BJ (cell line): Measurements from ENCODE around the gene CD40. TPM values are rescaled to one million over a fixed set of nuclear protein-coding genes. Genes with fewer than 3 reads are reported as not detected.

Experiments used
- CTCF ChIA-PET: fragments of 350-600 bp; formaldehyde crosslinking; extraction: SDS; loops from one replicate; lab custom pipeline; 2021; ENCODE audit warnings: antibody characterized with exemption, inconsistent platforms; lab: Yijun Ruan, JAX
- POLR2A ChIA-PET: fragments of 300-600 bp; sonication (Branson Sonifier 250); formaldehyde crosslinking; extraction: SDS; loops from one replicate; lab custom pipeline; 2021; ENCODE audit warnings: antibody characterized with exemption; lab: Charles Lee
- DNase-seq: peaks from one replicate; pipeline ENCODE4 v3.0.0-alpha.2; 2011; ENCODE audit warnings: low read depth
- H3K27me3 ChIP-seq: 2 replicates; pipeline ENCODE4 v1.6.0; 2011; ENCODE audit warnings: low read length; ENCODE audit not compliant: control insufficient read depth, insufficient read depth
- H3K36me3 ChIP-seq: 2 replicates; pipeline ENCODE4 v1.5.1; 2011; ENCODE audit warnings: low read length; ENCODE audit not compliant: control insufficient read depth, insufficient read depth
- H3K4me3 ChIP-seq: 2 replicates; pipeline ENCODE4 v1.5.1; 2011; ENCODE audit warnings: low read depth, mild to moderate bottlenecking, control low read depth, low read length
- polyA plus RNA-seq: library from polyadenylated mRNA; depleted of rRNA; stranded (reverse); fragments of >200 nt; gene quantifications from 2 replicates; pipeline ENCODE4 v1.2.3, GENCODE V29; 2011
- TF ChIP-seq, protein P1 (sequence below): IDR thresholded peaks from 2 replicates; pipeline ENCODE4 v1.5.1; 2011; ENCODE audit warnings: low read depth, mild to moderate bottlenecking, control low read depth, inconsistent platforms, low read length, moderate library complexity; ENCODE audit not compliant: insufficient read depth

The CD40 gene
- polyA plus RNA-seq, 1 experiment: 11.6 TPM

DNA sequence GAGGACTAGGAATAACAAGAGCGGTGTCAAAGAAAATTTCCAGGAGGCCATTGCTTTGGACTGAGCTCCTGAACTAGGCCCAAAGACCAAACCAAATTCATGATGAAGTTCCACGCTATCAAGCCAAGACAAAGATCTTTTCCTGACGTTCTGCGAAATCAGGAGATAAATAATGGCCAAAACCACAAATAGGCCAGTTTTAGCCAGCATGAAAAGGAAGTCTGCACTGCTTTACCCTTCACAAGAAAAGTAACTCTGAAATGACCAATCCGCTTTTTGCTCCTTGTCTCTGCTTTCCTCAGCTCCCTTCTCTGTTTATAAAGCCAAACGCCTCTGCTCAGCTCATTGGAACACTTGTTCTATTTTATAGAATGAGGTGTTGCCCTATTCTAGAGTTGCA, 35.0 kb upstream of the CD40 start:
- POLR2A ChIA-PET: no interaction called here
- no peak for DNase-seq
- CTCF ChIA-PET: interaction anchor here (0.7 to 1.5 kb wide), 2 partner anchors 61 to 97 kb away, joined by 3 read pairs; no protein-coding TSS in a partner anchor
- TF ChIP-seq, protein P1, sequence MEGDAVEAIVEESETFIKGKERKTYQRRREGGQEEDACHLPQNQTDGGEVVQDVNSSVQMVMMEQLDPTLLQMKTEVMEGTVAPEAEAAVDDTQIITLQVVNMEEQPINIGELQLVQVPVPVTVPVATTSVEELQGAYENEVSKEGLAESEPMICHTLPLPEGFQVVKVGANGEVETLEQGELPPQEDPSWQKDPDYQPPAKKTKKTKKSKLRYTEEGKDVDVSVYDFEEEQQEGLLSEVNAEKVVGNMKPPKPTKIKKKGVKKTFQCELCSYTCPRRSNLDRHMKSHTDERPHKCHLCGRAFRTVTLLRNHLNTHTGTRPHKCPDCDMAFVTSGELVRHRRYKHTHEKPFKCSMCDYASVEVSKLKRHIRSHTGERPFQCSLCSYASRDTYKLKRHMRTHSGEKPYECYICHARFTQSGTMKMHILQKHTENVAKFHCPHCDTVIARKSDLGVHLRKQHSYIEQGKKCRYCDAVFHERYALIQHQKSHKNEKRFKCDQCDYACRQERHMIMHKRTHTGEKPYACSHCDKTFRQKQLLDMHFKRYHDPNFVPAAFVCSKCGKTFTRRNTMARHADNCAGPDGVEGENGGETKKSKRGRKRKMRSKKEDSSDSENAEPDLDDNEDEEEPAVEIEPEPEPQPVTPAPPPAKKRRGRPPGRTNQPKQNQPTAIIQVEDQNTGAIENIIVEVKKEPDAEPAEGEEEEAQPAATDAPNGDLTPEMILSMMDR: no peak
- Histone ChIP-seq H3K36me3 (peaks cover 8% of the 10 kb centered on the region), H3K27me3 (no peaks in the 10 kb centered on the region), H3K4me3 (no peak overlapping the region)

DNA sequence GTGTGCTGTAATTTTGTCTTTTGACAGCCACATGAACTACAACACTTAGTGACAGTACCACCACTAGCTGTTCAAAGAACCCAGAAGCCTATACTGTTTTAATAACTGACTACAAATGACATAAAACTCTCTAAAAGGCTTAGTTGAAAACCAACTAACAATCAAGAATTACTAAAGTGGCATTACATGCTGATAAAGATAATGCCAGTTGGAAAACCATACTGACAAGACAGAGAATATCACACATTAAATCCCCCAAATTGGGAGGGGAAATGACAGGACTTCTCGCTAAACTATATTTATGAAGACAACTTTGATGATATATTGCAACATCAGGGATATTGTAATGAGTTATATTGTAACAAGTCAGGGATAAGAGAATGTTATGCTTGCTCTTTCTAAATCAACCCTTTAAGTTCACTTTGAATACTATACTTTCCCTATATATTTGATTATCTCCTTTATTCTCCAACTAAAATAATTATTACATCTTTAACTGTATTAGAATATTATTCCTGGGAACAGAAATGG, 34.5 kb upstream of the CD40 start:
- H3K27me3 ChIP-seq: no peaks in the 10 kb centered on the region
- DNase-seq: no peak
- CTCF ChIA-PET: interaction anchor here (1.5 kb wide), 1 partner anchor 97 kb away, joined by 3 read pairs; no protein-coding TSS in a partner anchor
- no peak overlapping the region for H3K4me3 ChIP-seq
- TF ChIP-seq, protein P1: no peak
- POLR2A ChIA-PET: no interaction called here
- peaks cover 5% of the 10 kb centered on the region for H3K36me3 ChIP-seq

DNA sequence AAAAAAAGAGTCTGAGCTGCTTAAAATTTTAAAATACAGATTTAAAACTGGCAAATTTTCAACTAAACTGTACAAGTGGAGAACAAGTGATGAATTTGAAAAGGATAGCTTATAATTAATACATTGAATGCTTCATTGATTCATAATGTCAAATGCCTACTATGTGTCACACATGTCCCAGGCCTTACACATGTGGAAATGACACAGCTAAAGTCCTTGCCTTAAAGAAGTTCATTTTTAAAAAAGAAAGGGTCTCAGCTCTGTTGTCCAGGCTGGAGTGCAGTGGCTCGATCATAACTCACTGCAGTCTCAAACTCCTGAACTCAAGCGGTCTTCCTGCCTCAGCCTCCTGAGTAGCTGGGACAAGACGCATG, 33.3 kb upstream of the CD40 start:
- DNase-seq: no peak
- Histone ChIP-seq H3K36me3 (no peaks in the 10 kb centered on the region; the same call in 1 of the 2 replicates), H3K27me3 (no peaks in the 10 kb centered on the region), H3K4me3 (no peak overlapping the region)
- ChIA-PET CTCF (interaction anchor here (1.2 to 1.4 kb wide), 2 partner anchors 62 to 71 kb away, joined by 5 to 9 read pairs; no protein-coding TSS in a partner anchor), POLR2A (no interaction called here)
- TF ChIP-seq, protein P1: no peak

DNA sequence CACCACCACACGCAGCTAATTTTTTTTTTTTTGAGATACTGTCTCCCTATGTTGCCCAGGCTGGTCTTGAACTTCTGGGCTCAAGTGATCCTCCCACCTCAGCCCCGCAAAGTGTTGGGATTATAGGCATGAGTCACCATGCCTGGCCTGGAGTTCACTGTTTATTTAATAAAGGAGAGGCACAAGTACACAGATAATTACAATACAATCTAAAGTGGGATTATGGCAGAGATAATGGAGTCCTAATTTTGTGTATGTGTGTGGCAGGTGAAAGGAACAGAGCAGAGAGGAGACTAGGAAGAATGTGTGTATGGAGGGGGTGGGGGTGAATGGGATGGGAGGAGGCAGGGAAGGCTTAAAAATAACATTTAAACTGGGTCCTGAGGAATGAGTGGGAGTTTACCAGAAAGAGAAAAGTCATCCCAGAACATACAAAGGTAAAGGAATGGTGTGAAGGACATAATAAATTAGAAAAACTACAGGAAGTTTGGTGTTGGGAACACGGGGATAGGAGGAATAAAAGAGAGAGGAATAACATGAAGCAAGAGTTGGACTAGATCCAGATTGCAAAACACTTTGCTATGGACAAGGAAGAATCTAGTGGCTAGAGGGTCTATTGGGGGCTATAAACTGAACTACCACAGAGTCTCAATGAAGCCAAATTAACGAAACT, 32.8 kb upstream of the CD40 start:
- no peaks in the 10 kb centered on the region; the same call in 1 of the 2 replicates for H3K36me3 ChIP-seq
- no peak overlapping the region for H3K4me3 ChIP-seq
- ChIA-PET POLR2A (no interaction called here), CTCF (interaction anchor here (1.2 to 1.4 kb wide), 2 partner anchors 62 to 72 kb away, joined by 5 to 9 read pairs; no protein-coding TSS in a partner anchor)
- DNase-seq: no peak
- TF ChIP-seq, protein P1: no peak
- H3K27me3 ChIP-seq: no peaks in the 10 kb centered on the region

DNA sequence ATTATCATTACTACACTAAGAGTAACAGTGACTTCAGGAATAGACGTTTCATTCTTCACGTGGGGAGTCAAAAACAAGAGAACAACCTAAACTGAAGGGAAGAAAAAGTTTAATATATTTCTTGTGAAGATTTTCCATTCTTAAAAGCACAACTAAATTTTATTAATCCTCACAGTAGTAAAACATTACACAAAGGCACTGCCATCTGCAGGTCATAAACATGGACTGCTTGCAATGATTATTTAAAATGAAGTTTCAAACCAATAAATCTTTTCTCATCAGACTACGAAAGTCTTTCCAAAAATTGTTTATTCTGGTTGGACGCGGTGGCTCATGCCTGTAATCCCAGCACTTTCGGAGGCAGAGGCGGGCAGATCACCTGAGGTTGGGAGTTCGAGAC, 31.0 kb upstream of the CD40 start:
- TF ChIP-seq, protein P1: peak; percentile 40; the same call in 1 of the 2 replicates
- ChIA-PET POLR2A (no interaction called here), CTCF (interaction anchor here (1.2 to 2.3 kb wide), 2 partner anchors 73 kb away, joined by 8 to 12 read pairs; no protein-coding TSS in a partner anchor)
- no peaks in the 10 kb centered on the region for H3K27me3 ChIP-seq
- no peak for DNase-seq
- H3K36me3 ChIP-seq: no peaks in the 10 kb centered on the region; the same call in 1 of the 2 replicates
- H3K4me3 ChIP-seq: no peak overlapping the region
